Central memory CD8-positive, alpha-beta T cell (primary cell): ENCODE measurements around the gene RORC.
A peak's percentile ranks its signal among the peaks of the same experiment; 100 is the strongest.
"Not testable (repeated sequence)": the region's sequence is repeated elsewhere in the genome, so short reads cannot be mapped to it uniquely, and the experiment has no call there.

Experiments
- ATAC-seq: fragments of 150-1000 bp; cut with Tn5 transposase; replicated peaks from 2 replicates; pipeline ENCODE4 v1.10.0; 2022; ENCODE audit warnings: mild to moderate bottlenecking, moderate FRiP score, moderate number of reproducible peaks; ENCODE audit not compliant: poor library complexity, severe bottlenecking; ENCODE audit errors: extremely low read depth
- DNase-seq, 2 donors: peaks; one replicate each; pipeline ENCODE4 v3.0.0; 2021; ENCODE audit warnings: low spot score in 2 of 2
- H3K27ac Mint-ChIP-seq: one replicate; pipeline ENCODE4 v1.8.0; 2022; ENCODE audit warnings: low read depth, mild to moderate bottlenecking, moderate library complexity, mixed read lengths
- H3K27me3 Mint-ChIP-seq: one replicate; pipeline ENCODE4 v1.8.0; 2022; ENCODE audit warnings: mixed read lengths
- H3K36me3 Mint-ChIP-seq: one replicate; pipeline ENCODE4 v1.8.0; 2022; ENCODE audit warnings: mild to moderate bottlenecking, moderate library complexity, mixed read lengths; ENCODE audit not compliant: insufficient read depth
- H3K4me1 Mint-ChIP-seq: one replicate; pipeline ENCODE4 v1.8.0; 2022; ENCODE audit warnings: mixed read lengths
- H3K4me3 Mint-ChIP-seq: one replicate; pipeline ENCODE4 v1.8.0; 2022; ENCODE audit warnings: mild to moderate bottlenecking, moderate library complexity, mixed read lengths
- H3K9me3 Mint-ChIP-seq: one replicate; pipeline ENCODE4 v1.8.0; 2022; ENCODE audit warnings: mixed read lengths

Gene RORC

GRCh38 chr1:151768351-151769066 is 63.1 kb downstream of the RORC start:
- H3K9me3 Mint-ChIP-seq, DNase-seq, H3K36me3 Mint-ChIP-seq, H3K27ac Mint-ChIP-seq, H3K4me3 Mint-ChIP-seq, ATAC-seq, H3K27me3 Mint-ChIP-seq: not testable (repeated sequence)
- H3K4me1 Mint-ChIP-seq: peaks cover 11% of the 10 kb centered on the region

GRCh38 chr1:151763990-151764389 is 67.6 kb downstream of the RORC start:
- DNase-seq (no peak), ATAC-seq (peak; percentile 3)
- H3K36me3 Mint-ChIP-seq: peaks cover 43% of the 10 kb centered on the region
- peak overlapping the region; percentile 98 for H3K27ac Mint-ChIP-seq
- no peaks in the 10 kb centered on the region for H3K27me3 Mint-ChIP-seq
- H3K9me3 Mint-ChIP-seq: no peaks in the 10 kb centered on the region
- peaks cover 25% of the 10 kb centered on the region for H3K4me1 Mint-ChIP-seq
- peak overlapping the region; percentile 91 for H3K4me3 Mint-ChIP-seq

- H3K27ac Mint-ChIP-seq: peak within 1 kb of the TSS; percentile 98
- H3K27me3 Mint-ChIP-seq: no peaks in the 10 kb centered on the region
- peaks cover 49% of the 10 kb centered on the region for H3K36me3 Mint-ChIP-seq
- peaks cover 25% of the 10 kb centered on the region for H3K4me1 Mint-ChIP-seq
- H3K9me3 Mint-ChIP-seq: no peaks in the 10 kb centered on the region
- ATAC-seq (peak; percentile 99), DNase-seq (peak; percentile 69 to 79)
- peak within 1 kb of the TSS; percentile 91 for H3K4me3 Mint-ChIP-seq
Measured at GRCh38 chr1:151762941-151763921, 68.4 kb downstream of the RORC start, which contains the start of gene MRPL9. Gene MRPL9, minus strand, starts transcription at chr1:151763496. Its CDS starts 17 bp downstream, at chr1:151763479.

- H3K4me3 Mint-ChIP-seq: no peak overlapping the region
Measured at GRCh38 chr1:151760597-151761385, 70.8 kb downstream of the RORC start.

GRCh38 chr1:151759241-151759640 is 72.4 kb downstream of the RORC start:
- Mint-ChIP-seq H3K36me3 (peaks cover 57% of the 10 kb centered on the region), H3K4me3 (no peak overlapping the region), H3K4me1 (peaks cover 26% of the 10 kb centered on the region), H3K9me3 (no peaks in the 10 kb centered on the region), H3K27ac (no peak overlapping the region), H3K27me3 (no peaks in the 10 kb centered on the region)
- ATAC-seq (no peak), DNase-seq (no peak)

More at GRCh38 chr1:151760597-151761385, 70.8 kb downstream of the RORC start:
- Mint-ChIP-seq H3K27ac (no peak overlapping the region), H3K4me1 (peaks cover 30% of the 10 kb centered on the region), H3K9me3 (no peaks in the 10 kb centered on the region), H3K36me3 (peaks cover 57% of the 10 kb centered on the region), H3K27me3 (no peaks in the 10 kb centered on the region)
- no peak for DNase-seq
- no peak for ATAC-seq

- Mint-ChIP-seq H3K9me3 (no peaks in the 10 kb centered on the region), H3K27ac (no peak overlapping the region), H3K4me3 (no peak overlapping the region), H3K4me1 (peaks cover 5% of the 10 kb centered on the region), H3K27me3 (no peaks in the 10 kb centered on the region), H3K36me3 (peaks cover 35% of the 10 kb centered on the region)
- DNase-seq (no peak), ATAC-seq (no peak)
Measured at GRCh38 chr1:151756291-151756690, 75.3 kb downstream of the RORC start.
